Activated T-helper 1 cell treated with anti-CD3 and anti-CD28 coated beads, Interleukin-12 subunit alpha, Interleukin-12 subunit beta, Interleukin-2, Interleukin-4 antibody, amounts not matched to agents 30 ng/mL and 10 ng/mL and 1 ng/mL, durations not matched to agents 14 hours and 24 hours and 36 hours (primary cell): ENCODE measurements around the gene CCL8. TPM values are rescaled to one million over a fixed set of nuclear protein-coding genes. Genes with fewer than 3 reads are reported as not detected.

ENCODE experiments used
- DNase-seq: peaks from one replicate; pipeline ENCODE4 v3.0.0; 2021; ENCODE audit warnings: low spot score
- H3K27ac Mint-ChIP-seq: one replicate; pipeline ENCODE4 v1.8.0; 2021; ENCODE audit warnings: mild to moderate bottlenecking, mixed read lengths
- H3K27me3 Mint-ChIP-seq: one replicate; pipeline ENCODE4 v1.8.0; 2022; ENCODE audit warnings: mild to moderate bottlenecking, moderate library complexity, mixed read lengths; ENCODE audit not compliant: insufficient read depth
- H3K36me3 Mint-ChIP-seq: one replicate; pipeline ENCODE4 v1.8.0; 2021; ENCODE audit warnings: low read depth, mixed read lengths
- H3K4me1 Mint-ChIP-seq: one replicate; pipeline ENCODE4 v1.8.0; 2021; ENCODE audit warnings: low read depth, mixed read lengths
- H3K4me3 Mint-ChIP-seq: one replicate; pipeline ENCODE4 v1.8.0; 2021; ENCODE audit warnings: mild to moderate bottlenecking, moderate library complexity, mixed read lengths
- H3K9me3 Mint-ChIP-seq: one replicate; pipeline ENCODE4 v1.8.0; 2021; ENCODE audit warnings: mixed read lengths
- intact Hi-C: fragments of 100-400 bp; cut with micrococcal nuclease; formaldehyde crosslinking; loops from one replicate; pipeline ENCODE4 v1.15.1; 2024
- total RNA-seq: library from RNA; stranded (reverse); gene quantifications from 2 replicates; pipeline ENCODE4 v1.2.3, GENCODE V29; 2022

The CCL8 gene
- total RNA-seq, 1 donor from 2014 or later = not detected

DNA sequence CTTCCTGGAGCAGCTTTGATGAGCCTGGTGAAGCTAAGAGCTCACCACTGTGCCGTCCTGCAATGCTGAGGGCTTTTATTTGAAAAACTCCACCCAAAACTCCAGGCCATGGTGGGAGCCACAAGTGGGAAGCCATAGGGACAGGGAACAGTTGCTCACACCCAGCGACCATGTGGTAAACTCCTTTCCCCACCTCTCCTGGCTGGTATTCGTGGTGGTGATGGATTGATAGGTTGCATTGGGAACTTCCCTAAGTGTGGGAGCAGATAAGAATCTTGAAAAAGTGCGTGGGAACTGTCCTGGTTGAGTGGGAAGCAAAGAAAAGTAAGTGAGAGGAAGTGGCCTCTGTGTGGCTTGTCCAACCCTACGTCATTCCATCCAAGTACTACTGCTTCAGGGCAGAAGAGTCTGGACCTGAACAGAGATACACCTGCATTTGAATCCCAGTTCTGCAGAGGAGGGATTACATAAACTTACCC is 44.0 kb downstream of the CCL8 start, which contains the start of gene CCL1:
TSS of gene CCL1 (minus strand) at position 51 of the 479 bp plus-strand sequence. CDS start 72 bp downstream, outside the sequence.
- H3K4me3 Mint-ChIP-seq = peak within 1 kb of the TSS; percentile 57
- peaks cover 13% of the 10 kb centered on the region for H3K27me3 Mint-ChIP-seq
- H3K36me3 Mint-ChIP-seq = peaks cover 1% of the 10 kb centered on the region
- peaks cover 62% of the 10 kb centered on the region for H3K4me1 Mint-ChIP-seq
- intact Hi-C loops = loop anchor here (5.0 to 10.0 kb wide), 3 partner anchors 34 to 398 kb away; no protein-coding TSS in a partner anchor
- no peaks in the 10 kb centered on the region for H3K9me3 Mint-ChIP-seq
- H3K27ac Mint-ChIP-seq = peak within 1 kb of the TSS; percentile 69
- DNase-seq = no peak

DNA sequence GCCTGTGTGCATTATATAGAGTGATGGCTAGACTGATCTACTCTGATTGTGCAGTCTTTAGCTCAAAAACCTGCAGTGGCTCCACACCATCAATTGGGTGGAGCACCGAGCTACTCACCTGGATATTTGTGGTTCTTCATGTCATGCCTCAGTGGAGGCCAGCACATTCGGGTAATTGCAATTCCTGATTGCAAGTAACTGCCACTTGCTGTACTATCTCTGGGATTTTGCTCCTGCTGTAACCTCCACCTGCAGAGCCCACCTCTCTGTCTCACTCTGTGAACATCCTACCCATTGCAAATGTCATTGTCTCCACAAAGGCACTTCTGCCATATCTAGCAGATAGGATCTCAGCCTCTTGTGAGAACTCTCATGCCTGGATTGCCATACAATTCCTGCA is 45.5 kb downstream of the CCL8 start:
- H3K27ac Mint-ChIP-seq = peak overlapping the region; percentile 9
- H3K4me3 Mint-ChIP-seq = no peak overlapping the region
- intact Hi-C loops = loop anchor here (5.0 to 10.0 kb wide), 3 partner anchors 33 to 400 kb away; no protein-coding TSS in a partner anchor
- H3K27me3 Mint-ChIP-seq = peaks cover 13% of the 10 kb centered on the region
- no peaks in the 10 kb centered on the region for H3K9me3 Mint-ChIP-seq
- H3K36me3 Mint-ChIP-seq = peaks cover 1% of the 10 kb centered on the region
- H3K4me1 Mint-ChIP-seq = peaks cover 66% of the 10 kb centered on the region
- DNase-seq = no peak

- Mint-ChIP-seq H3K27ac (peak overlapping the region; percentile 9), H3K4me3 (peak overlapping the region; percentile 24), H3K4me1 (peaks cover 72% of the 10 kb centered on the region), H3K27me3 (peaks cover 13% of the 10 kb centered on the region), H3K9me3 (no peaks in the 10 kb centered on the region), H3K36me3 (peaks cover 1% of the 10 kb centered on the region)
- intact Hi-C loops = loop anchor here (10.0 kb wide), 1 partner anchor 401 kb away; no protein-coding TSS in a partner anchor
- DNase-seq = no peak
Measured at GRCh38 chr17:34365340-34365739, 46.1 kb downstream of the CCL8 start.

DNA sequence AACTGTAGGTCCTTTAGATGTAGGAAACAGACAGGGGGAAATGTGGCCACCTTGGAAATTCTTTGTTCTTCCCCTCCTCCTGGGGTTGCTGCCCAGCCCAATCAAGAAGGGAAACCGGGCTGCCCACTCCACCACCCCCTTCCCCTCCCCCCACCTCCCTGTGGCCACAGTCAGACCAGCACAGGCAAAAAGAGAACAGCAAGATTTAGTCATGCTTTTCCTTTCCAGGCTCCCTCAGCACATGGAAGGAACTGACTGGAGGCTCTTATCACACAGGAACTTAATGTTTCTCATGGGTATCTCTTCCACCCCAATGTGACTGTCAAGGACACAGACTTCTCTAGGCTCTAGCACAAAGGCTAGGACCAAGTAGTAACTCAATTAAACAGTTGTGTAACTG is 46.8 kb downstream of the CCL8 start:
- no peak overlapping the region for H3K4me3 Mint-ChIP-seq

DNA sequence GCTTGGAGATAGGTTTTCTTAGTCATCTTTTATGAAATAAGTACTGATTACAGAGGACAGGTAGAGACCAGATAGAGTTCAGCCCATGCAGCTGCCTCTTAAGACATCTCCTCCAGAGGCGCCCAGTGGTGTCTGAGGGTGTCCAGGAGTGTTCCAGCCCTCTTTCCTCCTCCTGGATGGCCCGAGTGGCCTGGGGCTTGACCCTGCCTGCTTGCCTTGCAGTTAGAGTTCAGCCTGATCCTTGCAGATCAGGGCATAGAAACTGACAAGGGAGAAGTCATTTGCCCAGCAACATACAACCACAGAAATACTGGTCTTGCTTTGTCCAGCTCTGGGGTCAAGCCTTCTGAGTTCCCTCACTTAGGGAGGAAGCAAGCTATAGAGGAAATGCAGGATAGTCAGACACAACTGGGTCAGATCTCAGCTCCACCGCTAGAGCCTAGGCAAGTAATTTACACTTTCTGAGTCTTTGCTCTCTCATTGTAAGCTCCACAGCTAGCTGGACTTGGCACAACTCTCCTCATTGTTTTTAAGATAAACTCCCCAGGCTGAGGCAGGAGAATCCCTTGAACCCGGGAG is 47.4 kb downstream of the CCL8 start:
- peaks cover 14% of the 10 kb centered on the region for H3K27me3 Mint-ChIP-seq
- no peaks in the 10 kb centered on the region for H3K36me3 Mint-ChIP-seq
- no peak overlapping the region for H3K4me3 Mint-ChIP-seq
- intact Hi-C loops = loop anchor here (10.0 kb wide), 1 partner anchor 402 kb away; no protein-coding TSS in a partner anchor
- H3K4me1 Mint-ChIP-seq = peaks cover 72% of the 10 kb centered on the region
- H3K27ac Mint-ChIP-seq = no peak overlapping the region
- no peak for DNase-seq
- no peaks in the 10 kb centered on the region for H3K9me3 Mint-ChIP-seq

More for the DNA sequence above, 46.8 kb downstream of the CCL8 start:
- no peak for DNase-seq
- intact Hi-C loops = loop anchor here (10.0 kb wide), 1 partner anchor 401 kb away; no protein-coding TSS in a partner anchor
- peaks cover under 1% of the 10 kb centered on the region for H3K36me3 Mint-ChIP-seq
- H3K27ac Mint-ChIP-seq = no peak overlapping the region
- H3K9me3 Mint-ChIP-seq = no peaks in the 10 kb centered on the region
- peaks cover 13% of the 10 kb centered on the region for H3K27me3 Mint-ChIP-seq
- peaks cover 72% of the 10 kb centered on the region for H3K4me1 Mint-ChIP-seq

- intact Hi-C loops = loop anchor here (10.0 kb wide), 1 partner anchor 403 kb away; no protein-coding TSS in a partner anchor
- Mint-ChIP-seq H3K27ac (no peak overlapping the region), H3K4me1 (peaks cover 66% of the 10 kb centered on the region), H3K36me3 (no peaks in the 10 kb centered on the region), H3K27me3 (peaks cover 18% of the 10 kb centered on the region), H3K9me3 (no peaks in the 10 kb centered on the region), H3K4me3 (no peak overlapping the region)
- no peak for DNase-seq
Measured at GRCh38 chr17:34367486-34368195, 48.4 kb downstream of the CCL8 start.

DNA sequence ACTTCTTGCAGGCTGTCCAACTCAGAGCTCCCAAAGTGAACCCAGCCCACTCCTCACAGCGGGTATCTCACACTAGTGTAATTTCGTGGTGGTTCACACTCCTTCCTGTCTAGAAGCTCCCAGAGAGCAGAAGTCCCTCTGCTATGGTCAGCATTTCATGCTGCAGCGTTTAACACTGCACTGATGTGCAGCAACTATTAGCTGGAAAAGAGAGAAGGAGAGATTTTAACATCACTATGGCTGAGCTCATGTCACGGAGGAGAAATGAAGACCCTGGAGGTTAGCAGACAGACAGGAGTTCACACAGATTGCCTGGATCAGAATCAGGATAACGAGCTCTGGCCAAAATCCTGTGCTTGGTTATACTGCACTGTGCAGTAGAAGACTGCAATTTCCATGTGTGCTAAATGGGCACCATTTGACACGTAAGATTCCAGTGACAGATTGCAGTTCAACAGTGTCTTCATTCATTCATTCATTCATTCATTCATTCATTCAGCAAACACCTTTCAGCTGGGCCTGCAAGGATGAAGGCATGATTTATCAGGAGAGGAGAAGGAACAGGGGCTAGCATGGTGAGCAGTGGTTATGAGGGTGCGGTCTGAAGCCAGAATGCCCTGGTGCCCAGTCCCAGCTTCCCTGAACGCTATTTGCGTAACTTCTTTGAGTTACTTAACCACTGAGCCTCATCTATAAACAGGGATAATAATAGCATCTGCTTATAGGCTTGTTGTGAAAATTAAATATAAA is 49.1 kb downstream of the CCL8 start:
- intact Hi-C loops = loop anchor here (10.0 kb wide), 1 partner anchor 404 kb away; no protein-coding TSS in a partner anchor
- Mint-ChIP-seq H3K27me3 (peaks cover 18% of the 10 kb centered on the region), H3K27ac (no peak overlapping the region), H3K9me3 (no peaks in the 10 kb centered on the region), H3K36me3 (peaks cover 2% of the 10 kb centered on the region), H3K4me1 (peaks cover 59% of the 10 kb centered on the region), H3K4me3 (no peak overlapping the region)
- DNase-seq = no peak

- intact Hi-C loops = loop anchor here (10.0 kb wide), 1 partner anchor 404 kb away; no protein-coding TSS in a partner anchor
- Mint-ChIP-seq H3K4me3 (no peak overlapping the region), H3K27me3 (peaks cover 21% of the 10 kb centered on the region), H3K4me1 (peaks cover 53% of the 10 kb centered on the region), H3K36me3 (peaks cover 2% of the 10 kb centered on the region), H3K27ac (no peak overlapping the region), H3K9me3 (no peaks in the 10 kb centered on the region)
- DNase-seq = no peak
Measured at GRCh38 chr17:34368946-34369500, 49.8 kb downstream of the CCL8 start.

DNA sequence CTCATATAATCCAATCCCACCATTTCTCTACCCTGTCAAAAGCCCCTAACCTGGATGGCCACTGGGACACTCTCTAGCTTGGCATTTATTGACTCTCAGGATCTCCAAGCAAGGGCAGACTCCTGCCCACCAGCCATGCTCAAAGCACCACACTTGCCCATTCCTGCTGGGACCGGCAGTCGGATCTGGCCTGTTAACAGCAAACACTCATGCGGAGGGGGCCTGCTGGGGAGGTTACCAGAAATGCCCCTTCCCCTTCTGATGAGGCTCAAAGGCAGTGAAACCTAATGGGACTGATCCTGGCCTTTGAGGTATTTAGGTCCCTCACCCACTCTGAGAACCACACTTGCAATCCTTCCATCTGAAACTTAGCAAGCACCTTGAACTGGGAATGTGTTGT is 50.3 kb downstream of the CCL8 start:
- peaks cover 18% of the 10 kb centered on the region for H3K27me3 Mint-ChIP-seq
- H3K36me3 Mint-ChIP-seq = peaks cover 2% of the 10 kb centered on the region
- intact Hi-C loops = loop anchor here (10.0 kb wide), 1 partner anchor 405 kb away; no protein-coding TSS in a partner anchor
- no peak overlapping the region for H3K27ac Mint-ChIP-seq
- peaks cover 48% of the 10 kb centered on the region for H3K4me1 Mint-ChIP-seq
- H3K4me3 Mint-ChIP-seq = no peak overlapping the region
- no peak for DNase-seq
- no peaks in the 10 kb centered on the region for H3K9me3 Mint-ChIP-seq

- Mint-ChIP-seq H3K27me3 (peaks cover 23% of the 10 kb centered on the region), H3K4me3 (peak overlapping the region; percentile 20), H3K9me3 (no peaks in the 10 kb centered on the region), H3K4me1 (peaks cover 40% of the 10 kb centered on the region), H3K27ac (peak overlapping the region; percentile 8), H3K36me3 (peaks cover 2% of the 10 kb centered on the region)
- intact Hi-C loops = loop anchor here (2.0 kb wide), 1 partner anchor 18 kb away; no protein-coding TSS in a partner anchor
- no peak for DNase-seq
Measured at GRCh38 chr17:34370376-34370996, 51.3 kb downstream of the CCL8 start.

DNA sequence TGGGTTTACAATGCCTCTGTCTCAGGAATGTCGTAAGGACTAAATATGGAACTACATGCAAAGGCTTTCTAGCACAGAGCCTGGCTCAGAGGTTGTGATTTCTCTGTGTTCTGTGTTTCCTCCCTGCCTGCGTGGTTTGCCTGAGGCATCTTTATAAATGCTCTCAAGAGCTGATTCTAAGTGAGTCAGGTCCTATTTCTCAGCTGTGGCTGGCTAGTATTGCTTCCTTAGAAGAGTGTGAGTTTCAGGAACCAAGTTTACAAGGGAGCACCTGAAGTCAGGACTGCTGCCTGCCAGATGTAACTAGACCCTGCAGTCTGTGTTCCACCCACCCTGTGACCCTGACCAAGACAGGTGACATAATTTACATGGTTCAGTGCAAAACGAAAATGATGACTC is 51.8 kb downstream of the CCL8 start:
- H3K9me3 Mint-ChIP-seq = no peaks in the 10 kb centered on the region
- peak overlapping the region; percentile 20 for H3K4me3 Mint-ChIP-seq
- peaks cover 2% of the 10 kb centered on the region for H3K36me3 Mint-ChIP-seq
- no peak for DNase-seq
- peaks cover 26% of the 10 kb centered on the region for H3K27me3 Mint-ChIP-seq
- intact Hi-C loops = loop anchor here (1.0 to 2.0 kb wide), 2 partner anchors 9 to 18 kb away; no protein-coding TSS in a partner anchor
- H3K4me1 Mint-ChIP-seq = peaks cover 39% of the 10 kb centered on the region
- H3K27ac Mint-ChIP-seq = peak overlapping the region; percentile 8
